ENCODE measurements around the gene TMED1.

- TF ChIP-seq KAT8 (CRISPR knock-in tag; IDR thresholded peaks at IDR 0.05) (no peak), ZNF777 (CRISPR knock-in tag; IDR thresholded peaks at IDR 0.05) (no peak), CREM (IDR thresholded peaks at IDR 0.05) (no peak), CREM (CRISPR knock-in tag; IDR thresholded peaks at IDR 0.05) (no peak), CTCF (CRISPR knock-in tag; IDR thresholded peaks at IDR 0.05) (no peak), TARDBP (CRISPR knock-in tag; IDR thresholded peaks at IDR 0.05) (no peak), KDM4B (CRISPR knock-in tag; IDR thresholded peaks at IDR 0.05) (no peak), FOSL1 (CRISPR knock-in tag; IDR thresholded peaks at IDR 0.05; ENCODE audit: borderline replicate concordance) (no peak), ZNF441 (CRISPR knock-in tag; IDR thresholded peaks at IDR 0.05; ENCODE audit: borderline replicate concordance) (no peak)
These were observed 38.9 kb downstream of the TMED1 start for GRCh38 chr19:10797078-10797477.
